ENCODE measurements around the gene ATF7IP2. TPM values are rescaled to one million over a fixed set of nuclear protein-coding genes. Genes with fewer than 3 reads are reported as not detected.

Gene ATF7IP2
- total RNA-seq, 1 donor from 2014 or later = 8.9 TPM

GRCh38 chr16:10522966-10523365, 137.1 kb downstream of the ATF7IP2 start:
- DNase-seq (ENCODE audit: low read depth) = no peak
- H3K4me3 ChIP-seq (ENCODE audit: low read depth, low read length) = no peak overlapping the region
- TF ChIP-seq CTCF (conservative IDR thresholded peaks at IDR 0.05; ENCODE audit: low read depth, low read length) = no peak

GRCh38 chr16:10525214-10525825, 139.5 kb downstream of the ATF7IP2 start:
- no peak overlapping the region for H3K4me3 ChIP-seq (ENCODE audit: low read depth, low read length)
- no peak for DNase-seq (ENCODE audit: low read depth)
- TF ChIP-seq CTCF (conservative IDR thresholded peaks at IDR 0.05; ENCODE audit: low read depth, low read length) = no peak

GRCh38 chr16:10526962-10527361, 141.1 kb downstream of the ATF7IP2 start:
- no peak overlapping the region for H3K4me3 ChIP-seq (ENCODE audit: low read depth, low read length)
- no peak for TF ChIP-seq CTCF (conservative IDR thresholded peaks at IDR 0.05; ENCODE audit: low read depth, low read length)
- no peak for DNase-seq (ENCODE audit: low read depth)

- TF ChIP-seq CTCF (conservative IDR thresholded peaks at IDR 0.05; ENCODE audit: low read depth, low read length) = no peak
- DNase-seq (ENCODE audit: low read depth) = no peak
- H3K4me3 ChIP-seq (ENCODE audit: low read depth, low read length) = no peak overlapping the region
These were observed 142.8 kb downstream of the ATF7IP2 start for GRCh38 chr16:10528635-10529034.

- no peak for TF ChIP-seq CTCF (conservative IDR thresholded peaks at IDR 0.05; ENCODE audit: low read depth, low read length)
- DNase-seq (ENCODE audit: low read depth) = no peak
- no peak overlapping the region for H3K4me3 ChIP-seq (ENCODE audit: low read depth, low read length)
These were observed 144.2 kb downstream of the ATF7IP2 start for GRCh38 chr16:10529895-10530669.

- no peak for DNase-seq (ENCODE audit: low read depth)
- no peak overlapping the region for H3K4me3 ChIP-seq (ENCODE audit: low read depth, low read length)
- no peak for TF ChIP-seq CTCF (conservative IDR thresholded peaks at IDR 0.05; ENCODE audit: low read depth, low read length)
These were observed 144.8 kb downstream of the ATF7IP2 start for GRCh38 chr16:10530685-10531084.

GRCh38 chr16:10531582-10531981, 145.7 kb downstream of the ATF7IP2 start:
- no peak for DNase-seq (ENCODE audit: low read depth)
- no peak for TF ChIP-seq CTCF (conservative IDR thresholded peaks at IDR 0.05; ENCODE audit: low read depth, low read length)
- H3K4me3 ChIP-seq (ENCODE audit: low read depth, low read length) = no peak overlapping the region
